ENCODE measurements around the gene PWWP2B.

PWWP2B gene

DNA sequence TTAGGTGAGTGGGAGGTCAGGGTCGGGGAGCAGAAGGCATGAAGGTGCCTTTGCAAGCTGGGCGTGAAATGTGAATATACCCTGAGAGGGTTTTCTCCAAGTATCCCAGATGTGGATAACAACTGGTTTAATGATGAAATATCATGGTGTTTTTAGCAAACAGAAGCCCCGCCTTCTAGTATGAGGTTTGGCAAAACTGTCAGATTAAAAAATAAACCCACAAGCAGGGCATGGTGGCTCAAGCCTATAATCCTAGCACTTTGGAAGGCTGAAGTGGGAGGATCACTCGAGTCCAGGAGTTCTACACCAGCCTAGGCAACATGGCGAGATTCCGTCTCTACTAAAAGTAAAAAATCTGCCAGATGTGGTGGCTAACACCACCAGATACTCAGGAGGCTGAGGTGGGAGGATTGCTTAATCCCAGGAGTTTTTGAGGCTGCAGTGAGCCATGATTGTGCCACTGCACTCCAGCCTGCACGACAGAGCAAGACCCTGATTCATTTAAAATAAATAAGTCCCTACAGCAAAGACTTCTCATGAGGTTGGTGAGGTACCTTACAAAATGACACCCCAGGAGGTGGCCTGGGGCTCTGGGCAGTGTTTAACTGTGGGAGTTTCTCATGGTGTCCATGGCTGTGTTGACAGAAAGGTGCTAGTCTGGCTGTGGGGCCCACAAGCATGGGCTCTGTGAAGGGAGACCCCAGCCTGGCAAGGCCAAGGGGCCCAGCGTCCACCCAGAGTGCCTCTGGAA, 6.7 kb upstream of the PWWP2B start:
- Histone ChIP-seq H3K4me1 (peaks cover 0 to 27% (median 9%) of the 10 kb centered on the region in 4 donors), H3K36me3 (no peaks in the 10 kb centered on the region), H3K27ac (no peak overlapping the region), H3K9me3 (no peaks in the 10 kb centered on the region), H3K4me3 (no peak overlapping the region), H3K27me3 (peaks cover 0 to 8% of the 10 kb centered on the region in 2 donors)
- TF ChIP-seq, protein P1, sequence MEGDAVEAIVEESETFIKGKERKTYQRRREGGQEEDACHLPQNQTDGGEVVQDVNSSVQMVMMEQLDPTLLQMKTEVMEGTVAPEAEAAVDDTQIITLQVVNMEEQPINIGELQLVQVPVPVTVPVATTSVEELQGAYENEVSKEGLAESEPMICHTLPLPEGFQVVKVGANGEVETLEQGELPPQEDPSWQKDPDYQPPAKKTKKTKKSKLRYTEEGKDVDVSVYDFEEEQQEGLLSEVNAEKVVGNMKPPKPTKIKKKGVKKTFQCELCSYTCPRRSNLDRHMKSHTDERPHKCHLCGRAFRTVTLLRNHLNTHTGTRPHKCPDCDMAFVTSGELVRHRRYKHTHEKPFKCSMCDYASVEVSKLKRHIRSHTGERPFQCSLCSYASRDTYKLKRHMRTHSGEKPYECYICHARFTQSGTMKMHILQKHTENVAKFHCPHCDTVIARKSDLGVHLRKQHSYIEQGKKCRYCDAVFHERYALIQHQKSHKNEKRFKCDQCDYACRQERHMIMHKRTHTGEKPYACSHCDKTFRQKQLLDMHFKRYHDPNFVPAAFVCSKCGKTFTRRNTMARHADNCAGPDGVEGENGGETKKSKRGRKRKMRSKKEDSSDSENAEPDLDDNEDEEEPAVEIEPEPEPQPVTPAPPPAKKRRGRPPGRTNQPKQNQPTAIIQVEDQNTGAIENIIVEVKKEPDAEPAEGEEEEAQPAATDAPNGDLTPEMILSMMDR (IDR thresholded peaks at IDR 0.05): no peak
- intact Hi-C loops (cut with DNase I; ENCODE audit: low total_unique reads): loop anchor here (10.0 kb wide), 3 partner anchors 56 to 254 kb away; partner anchors contain the start of gene LRRC27
- DNase-seq: peak; percentile 9 to 17

DNA sequence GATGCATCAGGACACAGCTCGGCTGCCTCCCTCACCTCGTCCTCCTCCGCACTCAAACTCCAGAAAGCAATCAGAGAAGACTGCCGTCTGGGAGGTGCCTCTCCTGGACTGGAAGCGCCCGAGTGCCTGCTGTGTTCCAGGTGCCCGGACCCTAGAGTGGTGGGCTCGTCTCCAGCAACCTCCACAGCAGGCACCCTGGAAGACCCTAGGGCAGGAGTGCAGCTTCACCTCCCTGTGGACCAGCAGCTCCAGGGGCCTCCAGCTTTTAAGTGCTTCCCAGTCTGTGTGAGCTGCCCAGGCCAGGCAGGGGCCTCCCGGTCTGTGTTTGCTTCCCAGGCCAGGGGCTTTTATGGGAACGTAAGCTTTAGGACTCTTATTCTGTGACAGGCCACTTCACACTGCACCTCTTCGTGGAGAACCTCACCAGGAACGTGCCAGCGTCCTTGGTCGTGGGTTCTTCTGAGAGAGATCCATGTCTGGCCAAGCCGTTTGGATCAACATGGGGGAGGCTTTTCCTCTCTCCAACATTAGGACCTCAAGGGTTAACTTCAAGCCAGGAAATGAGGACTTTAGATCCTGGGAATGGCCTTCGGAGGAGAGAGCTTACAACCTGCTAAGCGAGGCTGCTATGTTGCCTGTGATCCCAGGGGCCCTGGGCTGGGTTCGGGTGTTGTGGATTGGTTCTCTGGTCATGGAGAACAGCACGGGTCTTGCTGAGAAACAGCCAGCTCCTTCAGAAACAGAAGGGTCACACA, 5.9 kb upstream of the PWWP2B start:
- TF ChIP-seq, protein P1 (IDR thresholded peaks at IDR 0.05): no peak
- H3K4me3 ChIP-seq: no peak overlapping the region
- peaks cover 0 to 34% (median 16%) of the 10 kb centered on the region in 4 donors for H3K4me1 ChIP-seq
- H3K27me3 ChIP-seq: peaks cover 0 to 8% of the 10 kb centered on the region in 2 donors
- H3K9me3 ChIP-seq: no peaks in the 10 kb centered on the region
- peak in 1 of 2 donors; percentile 49 for DNase-seq
- H3K27ac ChIP-seq: no peak overlapping the region
- intact Hi-C loops (cut with DNase I; ENCODE audit: low total_unique reads): loop anchor here (10.0 kb wide), 3 partner anchors 56 to 254 kb away; partner anchors contain the start of gene LRRC27
- no peaks in the 10 kb centered on the region for H3K36me3 ChIP-seq

DNA sequence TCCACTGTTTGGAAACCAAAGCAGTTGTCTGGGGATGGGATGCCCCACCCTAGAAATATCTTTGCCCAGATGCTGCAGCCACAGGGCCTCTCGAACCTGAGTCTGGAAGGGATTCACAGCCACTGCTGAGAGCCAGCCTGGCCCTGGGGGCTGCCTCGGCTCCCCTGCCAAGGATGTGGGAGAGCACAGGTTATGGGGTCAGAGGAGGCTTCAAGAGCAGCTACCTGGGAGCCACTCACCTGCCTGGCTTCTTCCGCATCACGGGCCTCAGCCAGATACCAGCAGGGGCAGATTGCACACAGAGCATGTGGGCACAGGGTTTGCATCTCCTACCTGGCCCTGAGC, 5.4 kb upstream of the PWWP2B start:
- Histone ChIP-seq H3K36me3 (no peaks in the 10 kb centered on the region), H3K9me3 (no peaks in the 10 kb centered on the region), H3K27ac (no peak overlapping the region), H3K4me3 (no peak overlapping the region), H3K4me1 (peaks cover 0 to 37% (median 18%) of the 10 kb centered on the region in 4 donors), H3K27me3 (peaks cover 0 to 8% of the 10 kb centered on the region in 2 donors)
- DNase-seq: peak in 1 of 2 donors; percentile 55
- intact Hi-C loops (cut with DNase I; ENCODE audit: low total_unique reads): loop anchor here (10.0 kb wide), 3 partner anchors 57 to 253 kb away; partner anchors contain the start of gene LRRC27
- TF ChIP-seq, protein P1 (IDR thresholded peaks at IDR 0.05): no peak

DNA sequence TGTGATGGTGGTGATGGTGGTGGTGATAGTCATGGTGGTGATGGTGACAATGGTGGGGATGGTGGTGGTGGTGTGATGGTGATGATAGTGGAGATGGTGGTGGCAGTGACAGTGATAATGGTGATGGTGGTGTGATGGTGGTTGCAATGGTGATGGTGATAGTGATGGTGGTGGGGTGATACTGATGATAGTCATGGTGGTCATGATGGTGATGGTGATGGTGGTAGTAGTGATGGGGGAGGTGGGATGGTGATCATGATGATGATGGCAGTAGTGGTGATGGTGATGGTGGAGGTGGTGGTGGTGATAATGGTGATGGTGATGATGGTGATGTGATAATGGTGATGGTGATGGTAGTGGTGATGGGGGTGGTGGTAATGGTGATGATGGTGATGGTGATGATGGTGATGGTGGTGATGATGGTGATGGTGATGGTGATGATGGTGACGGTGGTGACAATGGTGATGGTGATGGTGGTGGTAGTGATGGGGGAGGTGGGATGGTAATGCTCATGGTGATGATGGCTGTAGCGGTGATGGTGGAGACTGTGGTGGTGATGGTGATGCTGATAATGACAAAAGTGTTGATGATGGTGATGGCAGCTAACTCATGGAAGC, 4.7 kb upstream of the PWWP2B start:
- no peaks in the 10 kb centered on the region for H3K36me3 ChIP-seq
- no peak overlapping the region for H3K4me3 ChIP-seq
- H3K27ac ChIP-seq: no peak overlapping the region
- H3K4me1 ChIP-seq: peaks cover 0 to 37% (median 18%) of the 10 kb centered on the region in 4 donors
- peaks cover 0 to 8% of the 10 kb centered on the region in 2 donors for H3K27me3 ChIP-seq
- DNase-seq: no peak
- no peaks in the 10 kb centered on the region for H3K9me3 ChIP-seq
- intact Hi-C loops (cut with DNase I; ENCODE audit: low total_unique reads): loop anchor here (10.0 kb wide), 3 partner anchors 57 to 253 kb away; partner anchors contain the start of gene LRRC27
- TF ChIP-seq, protein P1 (IDR thresholded peaks at IDR 0.05): no peak
